CD4-positive, alpha-beta T cell treated with Interleukin-6 for 4 hours (primary cell): ENCODE measurements around the gene ATRN.
"Not testable (repeated sequence)": the region's sequence is repeated elsewhere in the genome, so short reads cannot be mapped to it uniquely, and the experiment has no call there.

Experiments
- DNase-seq: peaks from one replicate; pipeline ENCODE4 v3.0.0-alpha.2; 2020; ENCODE audit warnings: mixed read lengths

ATRN gene

DNA sequence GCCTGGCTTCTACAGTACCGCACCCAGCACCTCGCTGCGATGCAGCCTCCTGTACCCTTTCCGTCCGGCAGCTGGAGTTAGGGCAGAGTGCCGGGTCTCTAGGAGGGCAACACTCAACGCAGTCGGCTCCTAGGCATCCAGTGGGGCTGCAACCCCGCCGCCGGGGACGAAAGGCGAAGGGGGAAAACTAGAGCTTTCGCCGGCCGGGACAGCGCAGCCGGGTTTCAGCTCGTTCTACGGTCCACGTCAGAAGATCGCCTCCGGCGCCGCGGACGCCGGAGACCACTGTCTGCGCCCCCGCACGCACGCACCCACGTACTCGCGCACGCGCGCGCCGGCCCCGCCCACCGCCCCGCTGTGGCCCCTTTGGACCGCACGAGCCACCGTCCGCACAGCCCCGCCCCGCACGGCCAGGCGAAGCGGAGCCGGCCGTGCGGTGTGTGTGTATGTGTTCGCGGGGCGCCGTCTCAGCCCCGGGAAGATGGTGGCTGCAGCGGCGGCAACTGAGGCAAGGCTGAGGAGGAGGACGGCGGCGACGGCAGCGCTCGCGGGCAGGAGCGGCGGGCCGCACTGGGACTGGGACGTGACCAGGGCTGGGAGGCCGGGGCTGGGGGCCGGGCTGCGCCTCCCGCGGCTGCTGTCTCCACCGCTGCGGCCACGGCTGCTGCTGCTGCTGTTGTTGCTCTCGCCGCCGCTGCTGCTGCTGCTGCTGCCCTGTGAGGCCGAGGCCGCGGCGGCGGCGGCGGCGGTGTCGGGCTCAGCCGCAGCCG lies at the start of gene ATRN:
ATRN (plus strand) TSS at position 392 of the 770 bp plus-strand sequence; CDS start at position 482, 90 bp downstream.
- peak; percentile 91 for DNase-seq

DNA sequence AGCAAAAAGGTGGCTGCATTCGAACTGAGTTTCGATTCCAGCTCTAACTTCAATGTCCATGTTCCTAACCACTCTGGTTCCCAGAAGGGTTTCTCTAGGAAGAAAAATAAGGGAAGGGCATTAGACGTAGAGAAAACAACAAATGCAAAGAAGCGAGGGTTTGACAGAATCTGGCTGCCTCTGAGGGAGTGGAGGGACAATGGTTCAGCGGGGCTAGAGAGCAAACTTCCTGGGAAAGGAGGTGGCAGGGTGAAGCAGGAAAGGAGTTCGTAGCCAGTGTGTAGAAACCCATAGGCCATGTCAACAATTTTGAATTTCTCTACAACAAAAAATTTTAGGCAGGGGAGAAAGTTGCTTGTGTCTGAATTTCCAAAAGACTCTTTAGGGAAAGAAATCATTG lies 48.8 kb upstream of the ATRN start:
- no peak for DNase-seq

DNA sequence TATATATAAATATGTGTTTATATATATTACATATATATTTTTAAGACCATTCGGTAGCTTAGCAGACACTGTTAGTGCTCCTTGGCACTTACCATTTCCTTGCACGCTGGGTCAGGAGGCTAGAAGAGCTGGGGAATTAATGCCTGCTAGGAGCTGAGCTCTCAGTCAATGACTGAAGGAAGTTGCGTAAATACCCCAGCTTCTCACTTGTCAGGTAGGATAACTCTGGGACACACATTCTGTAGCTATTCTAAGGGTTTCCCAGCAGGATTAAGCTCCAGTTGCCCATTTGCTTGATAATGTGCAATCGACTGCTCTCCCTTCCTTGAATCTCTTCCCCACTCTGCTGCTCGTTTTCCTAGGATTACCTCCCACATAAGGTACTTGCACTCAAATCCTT lies 47.7 kb upstream of the ATRN start:
- no peak for DNase-seq

DNA sequence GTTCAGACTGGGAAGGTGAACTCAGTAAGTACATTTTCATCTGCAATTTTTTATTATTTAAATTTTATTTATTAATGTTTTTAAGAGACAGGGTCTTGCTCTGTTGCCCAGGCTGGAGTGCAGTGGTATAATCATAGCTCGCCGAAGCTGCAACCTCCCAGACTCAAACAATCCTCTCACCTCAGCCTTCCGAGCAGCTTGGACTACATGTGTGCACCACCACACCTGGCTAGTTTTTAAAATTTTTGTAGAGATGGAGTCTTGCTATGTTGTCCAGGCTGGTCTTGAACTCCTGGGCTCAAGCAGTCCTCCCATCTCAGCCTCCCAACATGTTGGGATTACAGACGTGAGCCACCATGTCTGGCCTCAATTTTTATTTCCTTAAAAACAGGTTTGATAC lies 44.1 kb upstream of the ATRN start:
- not testable (repeated sequence) for DNase-seq

DNA sequence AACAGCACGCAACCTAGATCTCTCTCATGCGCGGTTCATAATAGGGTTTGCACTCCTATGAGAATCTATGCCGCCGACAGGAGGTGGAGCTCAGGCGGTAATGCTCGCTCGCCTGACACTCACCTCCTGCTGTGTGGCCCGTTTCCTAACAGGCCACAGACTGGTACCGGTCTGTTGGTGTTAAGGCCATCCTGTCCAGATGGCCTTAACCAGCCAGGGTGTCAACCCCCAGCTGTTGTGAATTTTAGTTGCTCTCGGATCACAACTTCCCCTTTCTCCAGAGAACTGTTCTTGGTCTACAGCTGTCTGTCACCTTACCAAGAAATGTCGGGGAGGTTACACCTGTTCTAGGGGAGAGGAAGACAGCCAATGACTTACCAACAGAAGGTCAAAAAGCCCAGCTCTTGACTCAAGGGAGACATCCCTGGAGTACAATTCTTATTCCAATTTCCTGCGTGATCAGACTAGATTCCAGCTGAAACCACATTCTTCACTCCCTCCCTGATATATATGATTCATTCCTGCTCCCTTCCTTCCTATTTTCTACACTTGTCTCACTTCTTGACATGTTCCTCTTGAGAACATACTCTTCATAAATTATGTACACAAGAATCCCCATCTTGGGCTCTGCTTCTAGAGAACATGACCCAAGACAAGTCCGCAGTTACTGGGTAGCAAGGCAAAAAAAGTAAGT lies 40.3 kb upstream of the ATRN start:
- no peak for DNase-seq

DNA sequence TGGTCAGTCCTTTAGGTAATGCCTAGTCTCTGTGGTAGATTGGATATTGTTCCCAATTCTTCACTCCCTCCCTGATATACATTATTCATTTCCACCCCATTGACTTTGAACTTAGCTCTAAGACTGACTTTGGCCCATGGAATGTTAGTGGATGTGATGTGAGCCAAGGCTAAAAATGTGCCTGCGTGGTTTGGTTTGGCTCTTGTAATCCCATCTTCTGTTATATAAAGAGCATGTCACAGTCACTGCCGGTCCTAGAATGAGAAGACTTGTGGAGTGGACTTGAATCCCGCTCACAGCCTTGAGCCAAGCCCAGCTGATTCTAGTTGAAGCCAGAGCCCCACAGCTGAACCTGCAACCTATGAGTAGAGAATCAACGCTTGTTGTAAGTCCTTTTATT lies 39.7 kb upstream of the ATRN start:
- no peak for DNase-seq

DNA sequence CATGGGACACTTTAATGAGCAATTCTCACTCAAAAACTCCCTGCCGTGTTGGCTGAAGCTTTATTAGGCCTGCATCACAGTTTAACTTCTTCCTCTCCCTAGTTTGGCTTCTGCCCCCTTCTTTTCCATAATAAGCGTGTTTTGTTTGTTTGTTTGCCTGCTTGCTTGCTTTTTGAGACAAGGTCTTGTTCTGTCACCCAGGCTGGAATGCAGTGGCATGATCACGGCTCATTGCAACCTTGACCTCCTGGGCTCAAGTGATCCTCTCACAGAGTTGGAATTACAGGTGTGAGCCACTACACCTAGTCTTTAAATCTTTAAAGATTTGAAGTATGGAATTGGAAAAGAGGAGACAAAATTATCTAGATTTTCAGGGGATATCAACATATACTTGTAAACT lies 38.0 kb upstream of the ATRN start:
- no peak for DNase-seq

DNA sequence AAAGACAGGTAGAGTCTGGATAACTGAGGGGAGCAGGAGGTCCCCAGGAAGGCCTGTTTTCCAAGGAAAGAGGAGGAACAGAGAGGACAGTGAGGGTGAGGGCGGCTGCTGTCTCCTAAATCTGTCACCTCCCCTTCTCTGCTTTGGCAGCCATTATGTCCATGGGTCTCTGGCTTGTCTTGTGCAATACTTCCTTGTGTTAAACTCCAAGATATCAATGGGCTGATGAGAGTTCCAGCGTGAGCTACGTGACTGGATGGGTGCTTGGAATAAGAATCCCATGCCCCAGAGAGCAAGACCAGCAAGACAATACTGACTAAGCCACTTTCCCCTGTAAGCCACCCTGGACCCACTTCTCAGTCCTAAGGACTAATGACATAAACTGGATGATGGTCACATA lies 37.1 kb upstream of the ATRN start:
- DNase-seq: no peak

DNA sequence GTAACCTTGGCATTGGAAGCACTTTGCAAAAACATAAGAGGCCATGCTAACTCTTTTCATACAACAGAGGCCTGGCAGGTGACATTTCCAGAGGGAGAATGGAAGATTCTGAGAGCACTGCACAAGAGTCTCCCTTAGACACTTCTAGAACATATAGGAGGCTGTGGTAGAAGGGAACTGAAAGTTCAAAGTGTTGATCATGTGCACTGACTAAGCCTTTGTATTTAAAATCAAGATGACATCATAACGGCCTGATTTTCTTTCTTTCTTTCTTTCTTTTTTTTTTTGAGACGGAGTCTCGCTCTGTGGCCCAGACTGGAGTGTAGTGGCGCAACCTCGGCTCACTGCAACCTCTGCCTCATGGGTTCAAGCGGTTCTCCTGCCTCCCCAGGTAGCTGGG lies 36.6 kb upstream of the ATRN start:
- no peak for DNase-seq

DNA sequence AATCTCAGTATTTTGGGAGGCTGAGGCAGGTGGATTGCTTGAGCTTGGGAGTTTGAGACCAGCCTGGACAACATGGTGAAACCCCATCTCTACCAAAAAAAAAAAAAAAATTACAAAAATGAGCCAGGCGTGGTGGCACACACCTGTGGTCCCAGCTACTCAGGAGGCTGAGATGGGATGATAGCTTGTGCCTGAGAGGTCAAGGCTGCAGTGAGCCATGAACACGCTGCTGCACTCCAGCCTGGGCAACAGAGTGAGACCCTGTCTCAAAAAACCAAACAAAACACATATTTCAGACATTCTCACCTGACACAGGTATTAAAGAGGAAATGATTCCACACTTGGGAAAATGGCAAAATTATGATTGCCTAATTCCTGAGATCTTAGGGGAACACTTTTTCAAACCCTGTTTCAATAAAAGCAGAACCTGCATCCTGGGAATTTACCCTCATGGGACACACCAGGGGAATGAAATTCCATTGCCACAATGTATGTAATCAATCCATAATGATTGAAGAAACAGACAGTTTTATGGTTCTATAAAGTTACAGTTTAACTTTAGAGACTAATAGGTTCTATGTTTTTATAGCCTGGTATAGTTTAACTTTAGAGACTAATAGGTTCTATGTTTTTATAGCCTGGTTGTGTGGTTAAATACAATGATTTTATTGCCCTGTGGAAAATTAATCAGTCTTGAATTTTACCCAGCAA lies 33.8 kb upstream of the ATRN start:
- no peak for DNase-seq

DNA sequence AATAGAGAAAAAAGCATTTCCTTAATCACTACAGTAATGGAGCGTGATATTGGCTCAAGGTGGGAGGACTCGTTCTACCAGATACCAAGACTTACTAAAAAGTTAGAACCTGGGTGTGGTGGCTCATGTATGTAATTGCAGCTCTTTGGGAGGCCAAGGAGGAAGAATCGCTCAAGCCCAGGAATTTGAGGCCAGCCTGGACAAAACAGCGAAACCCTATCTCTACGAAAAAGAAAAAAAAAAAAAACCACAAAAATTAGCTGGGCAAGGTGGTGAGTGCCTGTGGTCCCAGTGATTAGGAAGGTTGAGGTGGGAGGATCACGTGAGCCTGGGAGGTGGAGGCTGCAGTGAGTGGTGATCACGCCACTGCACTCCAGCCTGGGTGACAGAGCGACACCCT lies 24.0 kb upstream of the ATRN start:
- DNase-seq: no peak

DNA sequence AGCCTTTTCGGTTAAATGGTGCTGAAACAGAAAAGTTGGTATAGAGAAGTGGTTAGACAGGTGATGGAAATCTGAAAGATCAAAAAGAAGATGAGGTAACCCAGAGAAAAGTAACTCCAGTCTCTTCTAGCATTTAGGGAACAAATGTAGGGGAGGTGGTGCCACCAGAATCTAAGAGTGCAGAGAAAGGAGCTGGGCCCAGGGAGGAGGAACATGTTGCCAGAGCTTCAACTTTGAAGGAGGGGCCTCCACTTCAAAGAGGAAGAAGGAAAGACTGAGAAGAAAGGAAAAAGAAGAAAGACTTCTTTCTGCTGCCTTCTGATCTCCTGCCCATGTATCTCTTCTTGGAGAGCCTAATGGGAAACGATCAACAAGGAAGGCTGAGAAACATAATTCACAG lies 23.5 kb upstream of the ATRN start:
- no peak for DNase-seq

DNA sequence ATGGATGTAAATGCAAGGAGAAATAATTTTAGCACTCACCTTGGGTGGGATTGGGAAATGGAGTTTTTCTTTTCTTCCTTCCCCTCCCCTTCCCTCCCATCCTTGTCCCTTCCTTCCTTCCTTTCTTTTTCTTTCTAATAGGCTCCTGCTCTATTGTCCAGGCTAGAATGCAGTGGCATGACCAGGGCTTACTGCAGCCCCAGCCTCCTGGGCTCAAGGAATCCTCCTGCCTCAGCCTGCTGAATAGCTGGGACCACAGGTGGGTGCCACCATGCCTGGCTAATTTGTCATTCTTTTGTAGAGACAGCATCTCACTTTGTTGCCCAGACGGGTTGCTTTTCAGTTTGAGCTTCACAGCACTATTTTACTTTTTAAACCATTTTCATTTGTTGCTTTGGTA lies 21.5 kb upstream of the ATRN start:
- no peak for DNase-seq

DNA sequence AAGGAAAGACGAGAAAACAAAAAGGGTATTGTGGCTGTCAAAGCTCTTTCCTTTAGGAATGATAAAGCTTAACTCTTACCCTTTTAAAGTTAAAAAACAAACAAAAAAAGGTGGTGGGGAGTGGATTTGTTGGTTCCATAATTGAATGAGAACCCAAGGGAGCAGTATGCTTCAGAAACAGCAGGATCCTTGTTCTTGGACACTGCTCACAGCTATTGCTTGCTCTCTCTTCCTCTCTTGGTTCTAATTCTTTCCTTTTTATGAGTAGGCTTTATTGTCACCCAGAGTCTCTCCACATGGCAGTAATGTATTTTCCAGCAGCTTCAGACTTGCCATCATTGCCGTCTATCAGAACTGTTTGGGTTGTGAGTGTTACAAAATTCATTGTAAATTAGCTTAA lies 18.7 kb upstream of the ATRN start:
- no peak for DNase-seq

DNA sequence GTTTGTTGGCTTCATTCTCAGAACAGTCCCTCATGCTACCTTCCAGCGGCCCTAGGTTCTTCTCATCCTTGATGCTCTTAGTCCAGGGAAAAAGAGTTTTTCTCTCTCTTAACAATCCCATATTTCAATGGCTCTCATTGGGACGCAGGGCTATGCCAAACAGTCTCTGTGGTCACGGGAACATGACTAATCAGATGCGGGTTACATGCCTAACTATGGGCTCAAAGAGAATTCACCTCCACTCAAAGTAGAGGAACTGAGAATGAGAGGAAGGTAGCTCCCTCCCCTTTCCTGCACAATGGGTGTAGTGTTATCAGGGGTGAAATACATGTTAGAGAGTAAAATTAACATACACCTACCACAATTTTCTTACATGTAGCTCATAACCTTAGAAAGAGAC lies 18.1 kb upstream of the ATRN start:
- no peak for DNase-seq

DNA sequence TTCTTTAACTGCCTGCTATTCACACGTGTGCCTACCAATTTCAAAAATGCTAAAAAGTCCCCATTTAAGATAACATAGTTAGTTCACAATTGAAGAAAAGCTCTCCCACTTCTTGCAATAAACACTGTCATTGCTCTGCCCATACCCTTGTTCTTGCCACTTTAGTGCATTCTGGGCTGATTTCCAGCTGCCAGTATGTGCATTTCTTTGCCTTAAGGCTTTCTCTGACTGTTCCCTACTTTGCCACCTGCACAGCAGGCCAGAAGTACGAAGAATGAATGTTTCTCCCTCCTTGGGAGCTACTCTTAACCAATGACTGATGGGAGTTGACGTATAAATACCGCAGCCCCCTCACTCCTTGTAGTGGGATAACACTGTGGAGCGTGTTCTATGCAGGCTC lies 16.0 kb upstream of the ATRN start:
- DNase-seq: no peak

DNA sequence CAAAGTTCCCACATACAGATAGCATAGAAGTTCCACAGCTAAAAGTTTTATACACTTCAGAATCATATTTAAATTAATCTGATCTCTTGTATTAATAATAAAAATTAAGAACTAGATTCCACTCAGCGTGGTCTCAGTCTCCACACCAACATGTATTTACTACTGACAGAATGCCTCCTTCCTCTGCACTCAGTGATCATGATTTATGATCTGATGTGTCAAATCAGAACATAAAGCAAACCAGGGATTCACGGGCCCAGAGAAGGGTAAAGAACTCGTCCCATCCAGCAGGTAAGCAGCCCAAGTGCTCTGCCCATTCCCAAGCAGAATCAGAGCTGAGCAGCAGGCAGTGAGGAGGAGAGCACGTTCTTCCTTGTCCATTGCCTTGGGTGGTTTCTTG lies 14.2 kb upstream of the ATRN start:
- DNase-seq: no peak

DNA sequence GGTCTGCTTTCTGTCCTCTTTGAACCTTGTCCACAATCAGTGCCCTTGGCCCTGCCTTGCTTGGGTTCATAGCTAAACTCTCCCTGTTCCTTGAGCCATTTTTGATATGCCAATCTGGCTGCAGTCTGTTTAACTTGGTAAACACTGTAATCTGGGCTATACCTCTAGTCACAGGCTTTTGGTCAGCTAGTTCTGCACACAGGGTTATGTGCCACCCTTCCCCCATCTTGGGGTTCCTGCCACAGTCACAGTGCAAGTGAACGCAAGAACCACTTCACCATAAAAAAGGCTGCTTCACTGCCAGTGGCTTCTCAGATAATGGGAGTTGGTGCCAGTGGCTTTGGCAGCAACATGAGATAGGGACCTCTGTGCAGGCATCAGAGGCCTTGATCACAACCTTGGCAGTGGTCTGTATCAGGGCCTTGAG lies 10.9 kb upstream of the ATRN start:
- DNase-seq: no peak

DNA sequence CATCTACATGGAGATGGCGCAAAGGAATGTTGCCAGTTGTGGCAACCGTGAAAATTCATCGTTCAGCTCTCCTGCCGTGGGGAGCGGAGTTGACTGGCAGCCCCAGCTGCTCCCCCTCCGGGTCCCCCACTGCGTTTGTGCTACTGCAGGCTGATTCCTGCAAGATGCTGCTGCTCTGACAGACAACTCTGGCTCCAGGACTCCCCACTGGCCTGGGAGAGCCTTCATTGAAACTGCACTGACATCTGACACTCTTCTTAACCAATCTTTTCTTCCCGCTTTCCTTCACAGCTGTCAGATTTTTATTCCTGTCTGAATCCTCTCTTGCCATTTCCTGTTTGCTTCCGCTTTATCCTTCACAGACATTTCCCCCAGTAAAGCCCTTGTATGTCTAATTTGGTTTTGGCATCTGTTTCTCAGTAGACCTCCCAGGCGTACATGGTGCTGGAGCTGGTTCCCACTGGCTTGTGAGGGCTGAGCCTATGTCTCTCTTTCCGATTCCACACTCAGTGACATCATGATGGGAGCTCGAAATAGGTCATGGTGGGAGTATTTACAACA lies 9.5 kb upstream of the ATRN start:
- DNase-seq: no peak

DNA sequence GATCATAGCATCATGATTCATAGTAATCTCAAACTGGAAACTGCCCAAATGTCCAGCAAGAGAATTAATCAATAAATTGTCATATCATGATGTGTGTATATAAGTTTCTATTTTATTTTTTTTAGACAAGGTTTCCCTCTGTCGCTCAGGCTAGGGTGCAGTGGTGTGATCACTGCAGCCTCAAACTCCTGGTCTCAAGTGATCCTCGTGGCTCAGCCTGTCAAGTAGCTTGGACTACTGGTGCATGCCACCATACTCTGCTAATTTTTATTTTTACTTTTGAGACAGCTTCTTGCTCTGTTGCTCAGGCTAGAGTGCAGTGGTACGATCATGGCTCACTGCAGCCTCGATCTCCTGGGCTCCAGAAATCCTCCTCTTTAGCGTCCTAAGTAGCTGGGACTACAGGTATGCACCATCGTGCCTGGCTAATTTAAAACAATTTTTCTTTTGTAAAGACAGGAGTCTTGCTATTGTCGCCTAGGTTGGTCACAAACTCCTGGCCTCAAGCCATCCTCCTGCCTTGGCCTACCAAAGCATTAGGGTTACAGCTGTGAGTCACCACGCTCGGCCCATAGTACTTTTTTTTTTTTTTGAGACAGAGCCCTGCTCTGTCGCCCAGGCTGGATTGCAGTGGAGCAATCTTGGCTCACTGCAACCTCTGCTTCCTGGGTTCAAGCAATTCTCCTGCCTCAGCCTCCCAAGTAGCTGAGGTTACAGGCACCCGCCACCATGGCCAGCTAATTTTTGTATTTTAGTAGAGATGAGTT lies 8.7 kb upstream of the ATRN start:
- no peak for DNase-seq

DNA sequence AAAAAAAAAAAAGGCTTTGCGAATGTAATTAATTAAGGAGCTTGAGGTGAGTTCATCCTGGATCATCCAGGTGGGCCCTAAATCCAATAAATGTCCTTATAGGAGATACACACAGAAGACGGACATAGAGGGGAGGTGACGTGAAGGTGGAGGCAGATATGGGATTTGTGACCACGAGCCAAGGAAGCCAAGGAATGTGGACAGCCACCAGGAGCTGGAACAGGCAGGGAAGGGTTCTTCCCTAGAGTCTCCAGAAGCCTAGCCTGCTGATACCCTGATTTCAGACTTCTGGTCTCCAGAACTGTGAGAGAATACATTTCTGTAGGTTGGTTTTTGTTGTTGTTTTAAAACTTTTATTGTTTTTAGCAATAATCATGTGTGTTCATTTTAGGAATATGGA lies 6.7 kb upstream of the ATRN start:
- DNase-seq: no peak

DNA sequence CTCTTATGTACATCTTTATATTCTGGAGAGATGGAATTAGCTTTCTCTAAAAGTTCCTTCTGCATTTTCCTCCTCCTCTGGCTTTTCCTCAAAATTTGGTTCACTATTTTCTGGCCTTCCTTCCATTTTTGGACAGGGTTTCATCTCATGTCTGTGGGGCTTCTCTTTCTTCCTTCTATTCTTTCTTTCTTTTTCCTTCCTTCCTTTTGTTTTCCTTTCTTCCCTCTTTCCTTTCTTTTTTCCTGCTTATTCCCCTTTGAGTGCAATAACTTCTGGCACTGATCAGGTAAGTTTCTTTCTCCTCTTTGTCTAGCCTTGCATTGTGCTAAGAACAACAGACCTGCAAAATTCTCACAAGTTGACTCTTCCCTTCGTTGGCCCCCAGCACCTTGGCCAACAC lies 5.5 kb upstream of the ATRN start:
- DNase-seq: no peak

DNA sequence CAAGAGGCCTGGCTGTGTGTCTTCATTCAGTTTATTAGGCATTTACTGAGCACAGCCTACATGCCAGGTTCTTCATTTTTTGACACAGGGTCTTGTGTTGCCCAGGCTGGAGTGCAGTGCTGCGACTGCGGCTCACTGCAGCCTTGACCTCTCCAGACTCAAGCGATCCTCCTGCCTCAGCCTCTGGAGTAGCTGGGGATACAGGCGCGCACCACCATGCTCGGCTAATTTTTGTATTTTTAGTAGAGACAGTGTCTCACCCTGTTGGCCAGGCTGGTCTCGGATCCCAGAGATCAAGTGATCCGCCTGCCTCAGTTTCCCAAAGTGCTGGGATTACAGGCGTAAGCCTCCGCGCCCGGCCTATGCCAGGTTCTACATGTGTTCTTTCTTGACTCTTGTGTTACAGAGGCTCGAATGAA lies 601 bp upstream of the ATRN start:
- no peak for DNase-seq
